Hematopoietic multipotent progenitor cell treated with erythropoietin and hydrocortisone succinate and interleukin-3 and kit ligand, for 17 days (in vitro differentiated cells): ENCODE measurements around the gene CYP4F12.

Source experiments
- DNase-seq: peaks from one replicate; pipeline ENCODE4 v3.0.0-alpha.2; 2015; ENCODE audit warnings: low spot score

Gene CYP4F12

GRCh38 chr19:15672580-15673175 is at the start of gene CYP4F12:
CYP4F12 (plus strand) TSS chr19:15673087; CDS start chr19:15673530, 443 bp downstream.
- DNase-seq, result peak; percentile 94

- DNase-seq, result no peak
Observed at GRCh38 chr19:15623711-15624318, 49.1 kb upstream of the CYP4F12 start.

GRCh38 chr19:15628236-15629002 is 44.5 kb upstream of the CYP4F12 start:
- no peak for DNase-seq

GRCh38 chr19:15629003-15629880 is 43.6 kb upstream of the CYP4F12 start:
- DNase-seq, result peak; percentile 87

- peak; percentile 52 for DNase-seq
Observed at GRCh38 chr19:15631817-15632216, 41.1 kb upstream of the CYP4F12 start.

- DNase-seq, result no peak
Observed at GRCh38 chr19:15633082-15633835, 39.6 kb upstream of the CYP4F12 start.

- no peak for DNase-seq
Observed at GRCh38 chr19:15634105-15634504, 38.8 kb upstream of the CYP4F12 start.

GRCh38 chr19:15635016-15635805 is 37.7 kb upstream of the CYP4F12 start:
- no peak for DNase-seq

GRCh38 chr19:15636026-15636425 is 36.9 kb upstream of the CYP4F12 start:
- DNase-seq, result no peak

- no peak for DNase-seq
Observed at GRCh38 chr19:15639596-15639995, 33.3 kb upstream of the CYP4F12 start.

- DNase-seq, result peak; percentile 97
Observed at GRCh38 chr19:15640294-15640903, 32.5 kb upstream of the CYP4F12 start, which contains the start of gene CYP4F3. CYP4F3 (plus strand) TSS chr19:15640897; CDS start chr19:15641416, 519 bp downstream.

GRCh38 chr19:15640904-15641597 is 31.8 kb upstream of the CYP4F12 start:
- no peak for DNase-seq

GRCh38 chr19:15641901-15642491 is 30.9 kb upstream of the CYP4F12 start:
- no peak for DNase-seq

- no peak for DNase-seq
Observed at GRCh38 chr19:15642807-15643206, 30.1 kb upstream of the CYP4F12 start.

- no peak for DNase-seq
Observed at GRCh38 chr19:15643387-15643786, 29.5 kb upstream of the CYP4F12 start.

GRCh38 chr19:15644066-15644741 is 28.7 kb upstream of the CYP4F12 start:
- no peak for DNase-seq

GRCh38 chr19:15644816-15645215 is 28.1 kb upstream of the CYP4F12 start:
- DNase-seq, result no peak

GRCh38 chr19:15649526-15649925 is 23.4 kb upstream of the CYP4F12 start:
- no peak for DNase-seq
